ENCODE data around the gene MINDY4B.
"Not testable (repeated sequence)": the region's sequence is repeated elsewhere in the genome, so short reads cannot be mapped to it uniquely, and the experiment has no call there.

Gene MINDY4B

DNA sequence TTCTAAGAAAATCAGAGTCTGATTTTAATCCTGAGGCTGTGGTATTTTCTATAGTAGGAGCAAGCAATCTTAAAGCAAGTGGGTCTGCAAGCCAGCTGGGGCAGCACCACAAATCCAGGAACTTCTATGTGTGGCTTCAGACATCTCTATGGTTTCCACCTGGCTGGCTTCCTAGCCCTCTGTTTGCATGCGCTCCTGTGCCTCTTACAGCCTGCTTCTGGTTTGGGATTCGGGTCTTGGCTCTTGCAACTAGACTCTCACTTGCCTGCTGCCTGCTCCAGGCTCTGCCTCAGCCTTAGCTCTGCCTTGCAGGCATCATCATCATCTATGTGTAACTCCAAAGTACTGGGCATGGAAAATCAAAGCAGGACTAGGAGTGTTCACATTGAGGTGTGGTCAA, 43.4 kb downstream of the MINDY4B start:
- no peak overlapping the region for H3K4me3 ChIP-seq (ENCODE audit: low read depth, low read length)
- no peaks in the 10 kb centered on the region for H3K4me1 ChIP-seq
- no peak overlapping the region for H2AFZ ChIP-seq
- H3K9ac ChIP-seq, result no peak overlapping the region
- no peaks in the 10 kb centered on the region for H3K27me3 ChIP-seq (ENCODE audit: control insufficient read depth, insufficient read depth, low read length)
- no peak overlapping the region for H3K27ac ChIP-seq
- no peaks in the 10 kb centered on the region for H3K79me2 ChIP-seq
- H3K36me3 ChIP-seq (ENCODE audit: control insufficient read depth, insufficient read depth, low read length), result no peaks in the 10 kb centered on the region
- H3K4me2 ChIP-seq (ENCODE audit: low read length), result no peak overlapping the region
- TF ChIP-seq, protein P1, sequence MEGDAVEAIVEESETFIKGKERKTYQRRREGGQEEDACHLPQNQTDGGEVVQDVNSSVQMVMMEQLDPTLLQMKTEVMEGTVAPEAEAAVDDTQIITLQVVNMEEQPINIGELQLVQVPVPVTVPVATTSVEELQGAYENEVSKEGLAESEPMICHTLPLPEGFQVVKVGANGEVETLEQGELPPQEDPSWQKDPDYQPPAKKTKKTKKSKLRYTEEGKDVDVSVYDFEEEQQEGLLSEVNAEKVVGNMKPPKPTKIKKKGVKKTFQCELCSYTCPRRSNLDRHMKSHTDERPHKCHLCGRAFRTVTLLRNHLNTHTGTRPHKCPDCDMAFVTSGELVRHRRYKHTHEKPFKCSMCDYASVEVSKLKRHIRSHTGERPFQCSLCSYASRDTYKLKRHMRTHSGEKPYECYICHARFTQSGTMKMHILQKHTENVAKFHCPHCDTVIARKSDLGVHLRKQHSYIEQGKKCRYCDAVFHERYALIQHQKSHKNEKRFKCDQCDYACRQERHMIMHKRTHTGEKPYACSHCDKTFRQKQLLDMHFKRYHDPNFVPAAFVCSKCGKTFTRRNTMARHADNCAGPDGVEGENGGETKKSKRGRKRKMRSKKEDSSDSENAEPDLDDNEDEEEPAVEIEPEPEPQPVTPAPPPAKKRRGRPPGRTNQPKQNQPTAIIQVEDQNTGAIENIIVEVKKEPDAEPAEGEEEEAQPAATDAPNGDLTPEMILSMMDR (IDR thresholded peaks at IDR 0.05), result no peak
- no peaks in the 10 kb centered on the region for H3K9me3 ChIP-seq (ENCODE audit: control insufficient read depth, low read length)

DNA sequence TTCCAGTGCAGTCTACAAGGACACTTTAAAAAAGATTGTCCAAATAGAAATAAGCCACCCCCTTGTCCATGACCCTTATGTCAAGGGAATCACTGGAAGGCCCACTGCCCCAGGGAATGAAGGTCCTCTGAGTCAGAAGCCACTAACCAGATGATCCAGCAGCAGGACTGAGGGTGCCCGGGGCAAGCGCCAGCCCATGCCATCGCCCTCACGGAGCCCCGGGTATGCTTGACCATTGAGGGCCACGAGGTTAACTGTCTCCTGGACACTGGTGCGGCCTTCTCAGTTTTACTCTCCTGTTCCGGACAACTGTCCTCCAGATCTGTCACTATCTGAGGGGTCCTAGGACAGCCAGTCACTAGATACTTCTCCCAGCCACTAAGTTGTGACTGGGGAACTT, 47.3 kb downstream of the MINDY4B start:
- not testable (repeated sequence) for H3K4me1 ChIP-seq; H3K4me2 ChIP-seq (ENCODE audit: low read length); H2AFZ ChIP-seq; H3K79me2 ChIP-seq; H3K4me3 ChIP-seq (ENCODE audit: low read depth, low read length); H3K27ac ChIP-seq; H3K27me3 ChIP-seq (ENCODE audit: control insufficient read depth, insufficient read depth, low read length); H3K9me3 ChIP-seq (ENCODE audit: control insufficient read depth, low read length); H3K9ac ChIP-seq; H3K36me3 ChIP-seq (ENCODE audit: control insufficient read depth, insufficient read depth, low read length)

DNA sequence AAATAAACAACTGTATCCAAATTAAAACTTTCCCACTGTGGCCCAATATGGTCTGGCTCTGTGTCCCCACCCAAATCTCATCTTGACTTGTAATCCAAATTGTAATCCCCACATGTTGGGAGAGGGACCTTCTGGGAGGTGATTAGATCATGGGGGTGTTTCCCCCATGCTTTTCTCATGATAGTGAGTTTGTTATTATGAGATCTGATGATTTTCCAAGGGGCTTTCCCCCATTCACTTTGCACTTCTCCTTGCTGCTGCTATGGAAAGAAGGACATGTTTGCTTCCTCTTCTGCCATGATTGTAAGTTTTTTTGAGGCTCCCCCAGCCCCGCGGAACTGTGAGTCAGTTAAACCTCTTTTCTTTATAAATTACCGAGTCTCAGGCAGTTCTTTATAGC, 55.0 kb downstream of the MINDY4B start:
- Histone ChIP-seq H3K27ac (no peak overlapping the region), H3K79me2 (no peaks in the 10 kb centered on the region)

DNA sequence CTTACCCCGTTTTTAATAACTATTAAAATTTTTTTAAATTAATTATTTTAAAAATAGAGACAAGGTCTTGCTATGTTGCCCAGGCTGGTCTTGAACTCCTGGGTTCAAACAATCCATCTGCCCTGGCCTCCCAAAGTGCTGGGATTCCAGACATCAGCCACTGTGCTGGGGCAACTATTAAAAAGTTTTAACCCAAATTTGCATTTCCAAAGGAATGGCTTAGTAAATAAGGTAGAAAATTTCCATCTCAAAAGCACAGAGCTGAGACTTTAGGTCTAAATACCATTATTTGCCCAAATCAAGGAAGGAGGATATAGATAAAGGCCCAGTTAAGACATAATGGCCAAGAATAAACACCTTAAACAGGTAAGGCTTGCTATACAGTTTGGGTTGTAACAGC, 56.4 kb downstream of the MINDY4B start:
- TF ChIP-seq, protein P1 (IDR thresholded peaks at IDR 0.05), result no peak
- no peaks in the 10 kb centered on the region for H3K4me1 ChIP-seq
- H3K27me3 ChIP-seq (ENCODE audit: control insufficient read depth, insufficient read depth, low read length), result no peaks in the 10 kb centered on the region
- no peak overlapping the region for H3K9ac ChIP-seq
- no peaks in the 10 kb centered on the region for H3K9me3 ChIP-seq (ENCODE audit: control insufficient read depth, low read length)
- H3K4me2 ChIP-seq (ENCODE audit: low read length), result no peak overlapping the region
- H3K79me2 ChIP-seq, result no peaks in the 10 kb centered on the region
- no peaks in the 10 kb centered on the region for H3K36me3 ChIP-seq (ENCODE audit: control insufficient read depth, insufficient read depth, low read length)
- H2AFZ ChIP-seq, result no peak overlapping the region
- no peak overlapping the region for H3K27ac ChIP-seq
- H3K4me3 ChIP-seq (ENCODE audit: low read depth, low read length), result no peak overlapping the region

More for the DNA sequence above, 55.0 kb downstream of the MINDY4B start:
- Histone ChIP-seq H2AFZ (no peak overlapping the region), H3K4me2 (ENCODE audit: low read length) (no peak overlapping the region), H3K36me3 (ENCODE audit: control insufficient read depth, insufficient read depth, low read length) (no peaks in the 10 kb centered on the region), H3K4me3 (ENCODE audit: low read depth, low read length) (no peak overlapping the region), H3K27me3 (ENCODE audit: control insufficient read depth, insufficient read depth, low read length) (no peaks in the 10 kb centered on the region), H3K9me3 (ENCODE audit: control insufficient read depth, low read length) (no peaks in the 10 kb centered on the region), H3K9ac (no peak overlapping the region), H3K4me1 (no peaks in the 10 kb centered on the region)
- TF ChIP-seq, protein P1 (IDR thresholded peaks at IDR 0.05), result no peak

DNA sequence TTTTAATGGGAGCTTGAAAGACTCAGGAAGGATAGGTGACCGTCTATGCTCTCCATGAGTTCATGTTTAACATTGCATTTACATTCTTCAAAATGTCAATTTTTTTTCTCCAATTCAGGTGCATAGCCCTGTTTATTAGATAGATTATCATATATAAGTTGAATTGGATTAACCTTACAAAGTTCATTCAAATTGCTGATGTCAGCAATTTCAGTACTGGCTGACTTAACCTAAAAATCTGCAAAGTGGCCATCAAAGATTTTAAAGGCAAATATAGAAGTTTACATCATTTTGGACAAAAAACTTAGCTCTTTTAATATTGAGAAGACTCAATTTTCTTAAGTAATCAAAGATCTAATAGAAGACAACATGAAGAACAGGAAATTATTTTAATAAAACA, 57.8 kb downstream of the MINDY4B start:
- H2AFZ ChIP-seq, result no peak overlapping the region
- TF ChIP-seq, protein P1 (IDR thresholded peaks at IDR 0.05), result no peak
- H3K4me2 ChIP-seq (ENCODE audit: low read length), result no peak overlapping the region
- no peaks in the 10 kb centered on the region for H3K36me3 ChIP-seq (ENCODE audit: control insufficient read depth, insufficient read depth, low read length)
- H3K4me1 ChIP-seq, result no peaks in the 10 kb centered on the region
- no peak overlapping the region for H3K4me3 ChIP-seq (ENCODE audit: low read depth, low read length)
- no peaks in the 10 kb centered on the region for H3K9me3 ChIP-seq (ENCODE audit: control insufficient read depth, low read length)
- no peaks in the 10 kb centered on the region for H3K79me2 ChIP-seq
- no peak overlapping the region for H3K27ac ChIP-seq
- H3K27me3 ChIP-seq (ENCODE audit: control insufficient read depth, insufficient read depth, low read length), result no peaks in the 10 kb centered on the region
- no peak overlapping the region for H3K9ac ChIP-seq
